Esophagus squamous epithelium (tissue), 4 donors: ENCODE results near the gene ENDOV.

Experiments used
- CTCF ChIP-seq, 6 experiments: fragments of 450-650 bp in 4 of 6; fragments of 200-600 bp in 2 of 6; sonication (generic) in 2 of 6; IDR thresholded peaks; one replicate each; pipeline ENCODE4 v1.5.1; 2016 to 2019; ENCODE audit warnings: antibody characterized with exemption in 6 of 6, mild to moderate bottlenecking in 4 of 6, moderate library complexity in 4 of 6
- POLR2A ChIP-seq, 4 donors: fragments of 450-650 bp; IDR thresholded peaks; one replicate each; pipeline ENCODE4 v1.6.1; 2017; ENCODE audit warnings: antibody characterized with exemption in 4 of 4, mild to moderate bottlenecking in 4 of 4, moderate library complexity in 3 of 4

DNA sequence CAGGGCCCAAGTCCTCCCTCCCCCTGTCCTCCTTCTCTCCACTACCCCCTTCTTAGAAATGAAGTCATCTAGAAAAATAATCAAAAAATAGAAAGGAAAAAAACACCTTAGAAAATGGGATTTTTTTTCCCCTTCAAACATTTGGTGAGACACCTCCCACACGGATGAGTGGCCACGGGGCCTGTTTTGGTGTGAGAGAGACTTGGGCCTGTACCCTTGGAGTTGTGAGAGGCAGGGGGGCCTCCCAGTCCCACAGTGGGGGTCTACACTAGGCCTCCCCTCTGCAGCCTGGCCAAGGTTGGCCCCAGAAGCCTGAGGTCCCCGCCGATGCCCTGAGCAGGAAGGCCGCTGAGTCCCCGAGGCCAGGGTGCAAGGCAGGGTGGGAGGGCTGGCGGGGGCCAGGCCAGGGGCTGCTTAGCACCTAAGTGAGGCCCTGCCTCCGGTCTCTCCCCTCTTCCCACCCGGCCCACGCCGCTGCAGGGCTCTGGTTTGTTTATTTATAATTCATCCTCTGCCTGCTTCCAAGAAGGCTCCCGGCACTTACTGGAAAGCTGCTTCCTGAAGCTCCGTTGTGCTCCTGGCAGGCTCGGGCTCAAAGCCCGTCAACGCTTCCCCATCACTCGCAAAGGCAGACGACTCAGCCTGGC is 35.1 kb downstream of the ENDOV start:
- TF ChIP-seq CTCF (IDR thresholded peaks at IDR 0.05) (no peak), POLR2A (IDR thresholded peaks at IDR 0.05) (no peak)
